Natural killer cell (primary cell): ENCODE measurements around the gene ROCK1. TPM values are rescaled to one million over a fixed set of nuclear protein-coding genes. Genes with fewer than 3 reads are reported as not detected.

Source experiments
- ATAC-seq, 3 donors: fragments of 150-1000 bp in 2 of 3; fragments of 200-7000 bp in 1 of 3; cut with Tn5 transposase; 1 replicate in 1 of 3; 2 replicates in 2 of 3; pipeline ENCODE4 v1.10.0; 2021; ENCODE audit warnings: mild to moderate bottlenecking in 2 of 3, moderate library complexity in 2 of 3
- DNase-seq, 2 donors: peaks; one replicate each; pipeline versions ENCODE4 v3.0.0 to v3.0.0-alpha.2; 2013 to 2021; ENCODE audit warnings: mixed read lengths in 1 of 2
- H3K27ac ChIP-seq: one replicate; pipeline ENCODE4 v1.5.1; 2013; ENCODE audit warnings: mild to moderate bottlenecking, low read length
- H3K27me3 ChIP-seq: one replicate; pipeline ENCODE4 v1.6.1; 2013; ENCODE audit warnings: low read length; ENCODE audit not compliant: control insufficient read depth, insufficient read depth
- H3K36me3 ChIP-seq: one replicate; pipeline ENCODE4 v1.6.1; 2013; ENCODE audit warnings: low read length; ENCODE audit not compliant: control insufficient read depth, insufficient read depth
- H3K4me1 ChIP-seq: one replicate; pipeline ENCODE4 v1.6.1; 2013; ENCODE audit warnings: low read length; ENCODE audit not compliant: control insufficient read depth, insufficient read depth
- H3K4me3 ChIP-seq: one replicate; pipeline ENCODE4 v1.5.1; 2013; ENCODE audit warnings: low read length
- H3K9me3 ChIP-seq: one replicate; pipeline ENCODE4 v1.6.1; 2013; ENCODE audit warnings: low read length; ENCODE audit not compliant: control insufficient read depth, insufficient read depth
- H3K27ac Mint-ChIP-seq, 2 donors: one replicate each; pipeline ENCODE4 v1.8.0; 2022; ENCODE audit warnings: mild to moderate bottlenecking in 2 of 2, mixed read lengths in 2 of 2, moderate library complexity in 1 of 2
- H3K27me3 Mint-ChIP-seq, 2 donors: one replicate each; pipeline ENCODE4 v1.8.0; 2022; ENCODE audit warnings: low read depth in 2 of 2, mixed read lengths in 2 of 2
- H3K36me3 Mint-ChIP-seq: one replicate; pipeline ENCODE4 v1.8.0; 2022; ENCODE audit warnings: mixed read lengths
- H3K4me1 Mint-ChIP-seq, 2 donors: one replicate each; pipeline ENCODE4 v1.8.0; 2022; ENCODE audit warnings: mixed read lengths in 2 of 2
- H3K4me3 Mint-ChIP-seq: one replicate; pipeline ENCODE4 v1.8.0; 2022; ENCODE audit warnings: mild to moderate bottlenecking, moderate library complexity, mixed read lengths
- H3K9me3 Mint-ChIP-seq, 2 donors: one replicate each; pipeline ENCODE4 v1.8.0; 2022; ENCODE audit warnings: mixed read lengths in 2 of 2
- CTCF ChIP-seq: fragments of 200-600 bp; IDR thresholded peaks from one replicate; pipeline ENCODE4 v1.8.0; 2022; ENCODE audit warnings: antibody characterized with exemption
- WGBS: methylation state at CpG from one replicate; pipeline ENCODE4 v1.1.7; 2013; ENCODE audit warnings: missing lambda C conversion rate; ENCODE audit not compliant: insufficient coverage; 5-methylcytosine and 5-hydroxymethylcytosine counted together
- intact Hi-C: fragments of 100-400 bp; cut with micrococcal nuclease; formaldehyde crosslinking; loops from one replicate; pipeline ENCODE4 v1.14.2; 2022
- total RNA-seq, 4 donors: library from RNA; stranded (reverse); fragments of 120-200 nt in 1 of 4; gene quantifications; one replicate each; pipeline versions ENCODE4 v1.2.3 to v1.2.4, GENCODE V29; 2013 to 2022

The ROCK1 gene
- total RNA-seq, 3 donors from 2014 or later (not counting 1 experiment from before 2014, with no cell fraction given), result 139 to 152 (median 149) TPM

GRCh38 chr18:21051620-21052019, 60.0 kb downstream of the ROCK1 start:
- ATAC-seq (no peak), DNase-seq (no peak)
- H3K27me3 Mint-ChIP-seq, result no peaks in the 10 kb centered on the region
- H3K27ac Mint-ChIP-seq, result peak overlapping the region in 1 of 2 donors; percentile 60
- peaks cover 11% of the 10 kb centered on the region for H3K4me1 ChIP-seq
- 100% methylated on average over 1 of the region's 3 CpGs for WGBS
- TF ChIP-seq CTCF, result no peak
- H3K9me3 ChIP-seq, result no peaks in the 10 kb centered on the region
- H3K27me3 ChIP-seq, result no peaks in the 10 kb centered on the region
- H3K36me3 ChIP-seq, result peaks cover 11% of the 10 kb centered on the region
- H3K9me3 Mint-ChIP-seq, result no peaks in the 10 kb centered on the region
- H3K4me3 Mint-ChIP-seq, result no peak overlapping the region
- H3K4me1 Mint-ChIP-seq, result peaks cover 48% of the 10 kb centered on the region in 2 donors
- no peak overlapping the region for H3K4me3 ChIP-seq
- no peak overlapping the region for H3K27ac ChIP-seq
- H3K36me3 Mint-ChIP-seq, result no peaks in the 10 kb centered on the region
- intact Hi-C loops, result no loop called here

GRCh38 chr18:21049306-21049705, 62.3 kb downstream of the ROCK1 start:
- Histone ChIP-seq H3K27ac (no peak overlapping the region), H3K4me3 (no peak overlapping the region), H3K9me3 (no peaks in the 10 kb centered on the region), H3K36me3 (peaks cover 19% of the 10 kb centered on the region), H3K27me3 (no peaks in the 10 kb centered on the region), H3K4me1 (peaks cover 11% of the 10 kb centered on the region)
- peak overlapping the region; percentile 29 to 77 for H3K27ac Mint-ChIP-seq
- DNase-seq, result peak in 1 of 2 donors; percentile 10
- no peak for ATAC-seq
- no peak for TF ChIP-seq CTCF
- WGBS, result no CpG with 5 or more reads among the region's 1 CpG
- H3K4me1 Mint-ChIP-seq, result peaks cover 54% of the 10 kb centered on the region in 2 donors
- H3K36me3 Mint-ChIP-seq, result no peaks in the 10 kb centered on the region
- no peaks in the 10 kb centered on the region for H3K9me3 Mint-ChIP-seq
- no peak overlapping the region for H3K4me3 Mint-ChIP-seq
- H3K27me3 Mint-ChIP-seq, result no peaks in the 10 kb centered on the region
- intact Hi-C loops, result loop anchor here (5.0 kb wide), 1 partner anchor 63 kb away; the partner anchor contains the start of gene ROCK1

- Mint-ChIP-seq H3K27ac (peak overlapping the region in 1 of 2 donors; percentile 48), H3K4me3 (no peak overlapping the region), H3K9me3 (no peaks in the 10 kb centered on the region), H3K36me3 (no peaks in the 10 kb centered on the region), H3K27me3 (no peaks in the 10 kb centered on the region), H3K4me1 (peaks cover 41 to 48% of the 10 kb centered on the region in 2 donors)
- WGBS, result 95% methylated on average over 2 of the region's 3 CpGs
- ATAC-seq (no peak), DNase-seq (no peak)
- no peak overlapping the region for H3K27ac ChIP-seq
- intact Hi-C loops, result loop anchor here (5.0 kb wide), 1 partner anchor 65 kb away; the partner anchor contains the start of gene ROCK1
- H3K4me1 ChIP-seq, result peaks cover 3% of the 10 kb centered on the region
- no peak overlapping the region for H3K4me3 ChIP-seq
- TF ChIP-seq CTCF, result no peak
- H3K9me3 ChIP-seq, result no peaks in the 10 kb centered on the region
- peaks cover 24% of the 10 kb centered on the region for H3K36me3 ChIP-seq
- H3K27me3 ChIP-seq, result no peaks in the 10 kb centered on the region
These were observed 64.5 kb downstream of the ROCK1 start for GRCh38 chr18:21047126-21047525.

GRCh38 chr18:21040466-21040865, 71.1 kb downstream of the ROCK1 start:
- Mint-ChIP-seq H3K4me3 (no peak overlapping the region), H3K4me1 (peaks cover 0 to 6% of the 10 kb centered on the region in 2 donors), H3K27ac (no peak overlapping the region), H3K9me3 (no peaks in the 10 kb centered on the region), H3K27me3 (no peaks in the 10 kb centered on the region), H3K36me3 (no peaks in the 10 kb centered on the region)
- Histone ChIP-seq H3K27me3 (no peaks in the 10 kb centered on the region), H3K9me3 (no peaks in the 10 kb centered on the region), H3K36me3 (peaks cover 39% of the 10 kb centered on the region), H3K4me1 (no peaks in the 10 kb centered on the region), H3K4me3 (no peak overlapping the region), H3K27ac (no peak overlapping the region)
- DNase-seq (no peak), ATAC-seq (no peak)
- intact Hi-C loops, result no loop called here
- WGBS, result 100% methylated on average over 1 of the region's 2 CpGs
- no peak for TF ChIP-seq CTCF
